Naive thymus-derived CD8-positive, alpha-beta T cell (primary cell): ENCODE measurements around the gene ZNF397. TPM values are rescaled to one million over a fixed set of nuclear protein-coding genes. Genes with fewer than 3 reads are reported as not detected.
"Not testable (repeated sequence)": the region's sequence is repeated elsewhere in the genome, so short reads cannot be mapped to it uniquely, and the experiment has no call there.

Experiments used
- ATAC-seq, 2 donors: fragments of 150-1000 bp; cut with Tn5 transposase in 1 of 2; sonication (Bioruptor Pico), chemical (Tn5 transposase) in 1 of 2; 1 replicate in 1 of 2; 2 replicates in 1 of 2; pipeline ENCODE4 v1.10.0; 2021; ENCODE audit warnings: mild to moderate bottlenecking in 2 of 2, moderate library complexity in 2 of 2
- POLR2A ChIA-PET: fragments of 350-600 bp; sonication (Branson Sonifier 250); formaldehyde crosslinking; loops from one replicate; lab custom pipeline; 2021; ENCODE audit warnings: antibody characterized with exemption; lab: Charles Lee
- DNase-seq, 10 donors: peaks; one replicate each; pipeline versions ENCODE4 v3.0.0 to v3.0.0-alpha.2; 2020 to 2022
- H3K27ac Mint-ChIP-seq, 10 donors: one replicate each; pipeline ENCODE4 v1.8.0; 2020 to 2022; ENCODE audit warnings: mild to moderate bottlenecking in 10 of 10, mixed read lengths in 10 of 10, moderate library complexity in 4 of 10, inconsistent platforms in 1 of 10
- H3K27me3 Mint-ChIP-seq, 5 donors: one replicate each; pipeline ENCODE4 v1.8.0; 2021 to 2022; ENCODE audit warnings: mixed read lengths in 5 of 5
- H3K36me3 Mint-ChIP-seq, 3 donors: one replicate each; pipeline ENCODE4 v1.8.0; 2020 to 2022; ENCODE audit warnings: mixed read lengths in 3 of 3, mild to moderate bottlenecking in 2 of 3, inconsistent platforms in 1 of 3
- H3K4me1 Mint-ChIP-seq, 4 donors: one replicate each; pipeline ENCODE4 v1.8.0; 2021 to 2022; ENCODE audit warnings: mixed read lengths in 4 of 4
- H3K4me3 Mint-ChIP-seq, 10 donors: one replicate each; pipeline ENCODE4 v1.8.0; 2020 to 2022; ENCODE audit warnings: mild to moderate bottlenecking in 10 of 10, mixed read lengths in 10 of 10, moderate library complexity in 6 of 10, inconsistent platforms in 1 of 10
- H3K9me3 Mint-ChIP-seq, 9 donors: one replicate each; pipeline ENCODE4 v1.8.0; 2020 to 2022; ENCODE audit warnings: mixed read lengths in 9 of 9, mild to moderate bottlenecking in 3 of 9, inconsistent platforms in 1 of 9, moderate library complexity in 1 of 9
- polyA plus RNA-seq, 3 donors: library from polyadenylated mRNA; unstranded; fragments of 300-500 nt; fragmentation: Illumina TruSeq; gene quantifications; one replicate each; pipeline ENCODE4 v1.2.3, GENCODE V29; 2021
- total RNA-seq, 8 experiments: library from RNA in 2 of 8; stranded (reverse) in 2 of 8; gene quantifications; one replicate each; pipeline ENCODE4 v1.2.3 and lab custom pipeline; 2021 to 2026

The ZNF397 gene
- total RNA-seq (10 to 100 TPM; 47.9 to 50.8 TPM), polyA plus RNA-seq (1 to 10 TPM; 3.9 to 8.2 (median 6.9) TPM), total RNA-seq (lab: John Stamatoyannopoulos, UW) (26.6 to 69.9 (median 39.1) reads per million in 6 experiments)

DNA sequence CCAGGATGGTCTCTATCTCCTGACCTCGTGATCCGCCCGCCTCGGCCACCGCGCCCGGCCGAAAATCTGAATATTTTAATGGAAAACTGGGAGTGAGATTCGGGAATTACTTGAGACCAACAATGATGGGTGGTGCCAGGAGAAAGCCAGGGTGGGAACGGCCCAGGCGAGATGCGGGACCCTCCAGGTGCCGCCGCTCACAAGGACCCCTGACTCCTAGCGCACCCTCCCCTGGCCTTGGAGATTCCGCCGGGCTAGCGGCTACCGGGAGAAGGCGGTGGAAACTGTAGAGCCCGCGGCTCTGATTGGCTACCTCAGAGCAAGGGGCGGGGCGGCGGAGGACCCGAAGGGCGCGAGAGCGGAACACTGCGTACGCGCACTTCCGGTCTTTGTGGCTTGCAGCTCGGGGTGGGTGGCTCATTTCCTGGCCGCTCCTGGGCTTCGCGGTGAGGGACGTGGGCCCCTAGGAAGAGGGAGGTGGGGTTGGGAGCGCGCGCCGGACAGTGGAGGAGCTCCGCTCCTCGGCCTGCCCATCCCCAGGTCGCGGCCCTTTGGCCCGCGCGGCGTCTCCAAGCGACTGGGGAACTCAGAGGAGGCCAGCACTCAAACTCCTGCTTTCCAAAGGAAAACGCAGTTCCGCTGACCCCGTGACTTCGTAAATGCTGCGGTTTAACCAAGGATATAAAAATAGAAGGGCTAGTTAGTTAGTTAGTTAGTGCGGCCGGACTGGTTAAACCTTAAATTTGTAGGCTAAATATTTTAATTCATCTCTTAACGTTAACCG is at the start of gene ZNF397:
Gene ZNF397 (plus strand): TSS at position 371 of the 784 bp plus-strand sequence. CDS start 1,437 bp downstream, outside the sequence.
- H3K4me3 Mint-ChIP-seq: peak within 1 kb of the TSS; percentile 95 to 99 (median 97)
- ATAC-seq: peak; percentile 96 to 97
- DNase-seq: peak; percentile 89 to 98 (median 92)

DNA sequence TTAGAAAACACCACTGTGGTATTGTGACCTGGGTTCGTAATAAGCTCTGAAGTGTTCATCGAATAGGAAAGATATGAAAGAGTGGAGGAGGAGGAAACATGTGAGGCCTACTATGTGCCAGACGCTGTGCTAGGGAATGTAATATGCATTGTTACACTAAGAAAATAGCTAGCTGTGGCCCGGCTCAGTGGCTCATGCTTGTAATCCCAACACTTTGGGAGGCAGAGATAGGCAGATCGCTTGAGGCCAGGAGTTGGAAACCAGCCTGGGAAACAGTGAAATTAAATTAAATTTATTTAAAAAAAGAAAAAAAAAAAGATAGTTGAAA is 49.2 kb upstream of the ZNF397 start:
- POLR2A ChIA-PET: no interaction called here
- H3K9me3 Mint-ChIP-seq: no peaks in the 10 kb centered on the region
- DNase-seq (no peak), ATAC-seq (no peak)
- peaks cover 0 to 3% (median 0%) of the 10 kb centered on the region in 5 donors for H3K27me3 Mint-ChIP-seq
- H3K4me1 Mint-ChIP-seq: peaks cover 0 to 2% (median under 1%) of the 10 kb centered on the region in 4 donors
- no peak overlapping the region for H3K4me3 Mint-ChIP-seq
- no peaks in the 10 kb centered on the region for H3K36me3 Mint-ChIP-seq
- H3K27ac Mint-ChIP-seq: no peak overlapping the region

More for the DNA sequence above, at the start of gene ZNF397:
- Mint-ChIP-seq H3K4me1 (peaks cover 14 to 38% (median 32%) of the 10 kb centered on the region in 4 donors), H3K9me3 (peaks cover 0 to 20% (median 4%) of the 10 kb centered on the region in 9 donors), H3K36me3 (peaks cover 24 to 36% (median 29%) of the 10 kb centered on the region in 3 donors), H3K27me3 (no peaks in the 10 kb centered on the region), H3K27ac (peak within 1 kb of the TSS; percentile 92 to 99 (median 98))
- POLR2A ChIA-PET: interaction anchor here (0.7 to 6.3 kb wide), 10 partner anchors 12 to 732 kb away, joined by 3 to 48 read pairs (median 4); partner anchors contain the start of genes MAPRE2, RMP24, ZNF24 and ZSCAN30

DNA sequence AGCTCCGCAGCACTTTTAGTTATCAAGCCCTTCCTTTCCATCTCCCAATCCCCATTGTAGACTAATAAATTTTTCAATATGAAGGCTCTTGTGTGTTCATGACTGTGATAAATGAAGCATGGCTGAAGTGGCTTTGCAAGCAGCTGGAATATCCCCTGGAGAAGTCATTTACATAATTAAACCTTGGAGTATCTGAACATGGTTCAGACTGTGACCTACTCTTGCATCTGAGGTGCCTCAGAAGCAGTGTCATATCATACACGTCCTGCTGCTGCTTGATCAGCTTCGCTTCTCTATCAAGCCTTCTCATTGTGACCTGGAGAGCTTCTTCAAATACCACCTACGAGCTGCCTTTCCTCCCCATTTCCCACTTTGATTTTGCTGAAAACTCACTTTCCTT is 48.4 kb upstream of the ZNF397 start:
- no peak overlapping the region for H3K27ac Mint-ChIP-seq
- DNase-seq: no peak
- H3K4me3 Mint-ChIP-seq: no peak overlapping the region
- no peak for ATAC-seq
- POLR2A ChIA-PET: no interaction called here
- H3K36me3 Mint-ChIP-seq: no peaks in the 10 kb centered on the region
- H3K9me3 Mint-ChIP-seq: no peaks in the 10 kb centered on the region
- peaks cover 0 to 2% (median 0%) of the 10 kb centered on the region in 5 donors for H3K27me3 Mint-ChIP-seq
- H3K4me1 Mint-ChIP-seq: peaks cover 0 to 2% (median under 1%) of the 10 kb centered on the region in 4 donors

DNA sequence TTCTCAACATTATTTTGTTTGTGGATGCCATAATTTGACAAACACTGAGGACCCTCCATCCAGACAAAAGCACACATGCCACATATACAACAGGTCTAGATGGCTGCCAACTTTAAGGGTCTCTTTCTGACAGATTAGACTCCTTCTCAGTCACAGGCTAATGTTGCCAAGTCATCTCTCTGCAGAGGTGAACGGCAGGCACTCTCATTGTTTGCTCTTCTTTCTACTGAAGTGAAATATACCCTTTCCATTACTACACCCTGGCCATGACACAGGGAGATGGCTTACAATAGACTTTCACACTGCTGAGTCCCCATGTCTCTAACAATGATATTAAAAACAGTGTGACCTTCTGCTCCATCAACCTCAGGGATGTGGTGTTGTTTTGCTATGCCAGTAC is 47.5 kb upstream of the ZNF397 start:
- Mint-ChIP-seq H3K36me3 (no peaks in the 10 kb centered on the region), H3K4me1 (peaks cover 0 to 2% (median under 1%) of the 10 kb centered on the region in 4 donors), H3K9me3 (no peaks in the 10 kb centered on the region), H3K27me3 (peaks cover 0 to 2% (median 0%) of the 10 kb centered on the region in 5 donors), H3K4me3 (no peak overlapping the region), H3K27ac (no peak overlapping the region)
- DNase-seq (no peak), ATAC-seq (no peak)
- POLR2A ChIA-PET: no interaction called here

DNA sequence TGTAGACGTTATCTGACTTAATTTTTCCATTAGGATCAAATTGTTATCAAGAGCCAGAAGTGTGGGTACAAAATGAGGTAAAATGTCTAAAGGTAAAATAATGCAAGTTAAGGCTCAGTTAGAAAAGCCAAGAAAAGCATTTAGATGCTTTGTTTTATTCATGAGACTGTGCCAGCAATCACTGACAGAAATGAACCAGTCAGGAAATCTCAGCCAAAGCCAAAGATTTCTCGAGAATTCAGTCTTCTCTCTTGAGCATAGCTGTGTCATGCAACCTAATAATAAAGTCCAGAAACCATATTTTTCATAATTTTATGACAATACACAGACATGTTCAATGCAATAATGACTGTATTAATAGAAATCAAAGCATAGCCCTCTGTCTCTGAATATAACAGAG is 43.5 kb upstream of the ZNF397 start:
- Mint-ChIP-seq H3K27me3 (peaks cover 0 to 3% (median 0%) of the 10 kb centered on the region in 5 donors), H3K36me3 (peaks cover 0 to 2% (median 0%) of the 10 kb centered on the region in 3 donors), H3K4me3 (no peak overlapping the region), H3K27ac (no peak overlapping the region), H3K4me1 (peaks cover 0 to 2% (median under 1%) of the 10 kb centered on the region in 4 donors), H3K9me3 (no peaks in the 10 kb centered on the region)
- DNase-seq: no peak
- no peak for ATAC-seq
- POLR2A ChIA-PET: no interaction called here

DNA sequence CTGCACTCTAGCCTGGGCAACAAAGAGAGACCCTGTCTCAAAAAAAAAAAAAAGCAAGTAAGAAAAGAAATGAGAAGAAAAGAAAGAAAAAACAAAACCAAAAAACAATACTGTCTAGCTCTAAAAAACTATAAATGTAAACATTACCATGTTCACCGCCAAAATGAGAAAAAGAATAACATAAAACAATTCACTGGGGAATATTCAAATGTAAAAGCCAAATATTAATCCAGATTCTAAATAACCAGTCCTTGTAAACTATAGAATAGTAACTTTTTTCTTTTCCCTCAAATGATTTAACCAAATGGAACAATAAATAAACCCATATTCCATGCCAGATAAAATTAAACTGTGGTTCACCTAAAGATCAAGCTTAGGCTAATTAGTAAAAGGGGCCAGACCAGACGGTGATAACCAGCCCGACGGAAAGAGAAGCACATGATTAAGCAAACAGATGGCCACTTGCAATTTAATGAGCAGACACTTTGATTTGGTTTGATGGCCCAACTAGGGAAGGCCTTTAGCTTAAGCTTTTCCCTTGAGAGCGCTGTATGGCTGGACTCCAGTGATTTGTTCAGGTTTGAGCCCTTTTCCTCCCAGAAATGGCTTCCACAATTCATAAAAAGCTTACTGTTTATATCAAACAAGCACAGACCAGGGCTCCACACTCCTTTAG is 39.4 kb upstream of the ZNF397 start:
- Mint-ChIP-seq H3K9me3 (peaks cover 0 to 15% (median 5%) of the 10 kb centered on the region in 9 donors), H3K4me3 (no peak overlapping the region), H3K27me3 (peaks cover 0 to 3% (median 0%) of the 10 kb centered on the region in 5 donors), H3K4me1 (no peaks in the 10 kb centered on the region), H3K27ac (no peak overlapping the region), H3K36me3 (peaks cover 0 to 14% (median 2%) of the 10 kb centered on the region in 3 donors)
- POLR2A ChIA-PET: no interaction called here
- DNase-seq (no peak), ATAC-seq (no peak)

DNA sequence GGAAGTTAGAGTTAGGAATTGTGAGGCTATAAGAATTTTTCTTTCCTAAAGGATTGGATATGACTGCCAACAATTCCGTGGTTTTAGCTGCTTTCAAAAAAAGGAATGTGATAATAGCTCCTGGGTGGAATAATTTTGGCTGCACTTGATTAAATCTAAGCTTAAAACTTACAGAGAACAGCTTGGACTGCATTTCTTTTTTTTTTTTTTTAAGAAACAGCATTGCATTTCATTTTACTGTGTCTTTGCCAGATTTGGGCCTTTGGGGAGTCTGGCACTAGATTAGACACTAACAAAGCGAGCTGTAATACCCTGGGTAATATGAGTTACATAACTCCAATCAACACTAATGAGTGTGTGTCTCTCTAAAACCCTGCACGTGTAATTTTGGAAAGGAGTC is 37.8 kb upstream of the ZNF397 start:
- Mint-ChIP-seq H3K4me3 (no peak overlapping the region), H3K27me3 (peaks cover 0 to 3% (median 0%) of the 10 kb centered on the region in 5 donors), H3K4me1 (no peaks in the 10 kb centered on the region), H3K9me3 (peaks cover 0 to 15% (median 5%) of the 10 kb centered on the region in 9 donors), H3K36me3 (peaks cover 0 to 14% (median 2%) of the 10 kb centered on the region in 3 donors), H3K27ac (no peak overlapping the region)
- POLR2A ChIA-PET: no interaction called here
- DNase-seq (no peak), ATAC-seq (no peak)

DNA sequence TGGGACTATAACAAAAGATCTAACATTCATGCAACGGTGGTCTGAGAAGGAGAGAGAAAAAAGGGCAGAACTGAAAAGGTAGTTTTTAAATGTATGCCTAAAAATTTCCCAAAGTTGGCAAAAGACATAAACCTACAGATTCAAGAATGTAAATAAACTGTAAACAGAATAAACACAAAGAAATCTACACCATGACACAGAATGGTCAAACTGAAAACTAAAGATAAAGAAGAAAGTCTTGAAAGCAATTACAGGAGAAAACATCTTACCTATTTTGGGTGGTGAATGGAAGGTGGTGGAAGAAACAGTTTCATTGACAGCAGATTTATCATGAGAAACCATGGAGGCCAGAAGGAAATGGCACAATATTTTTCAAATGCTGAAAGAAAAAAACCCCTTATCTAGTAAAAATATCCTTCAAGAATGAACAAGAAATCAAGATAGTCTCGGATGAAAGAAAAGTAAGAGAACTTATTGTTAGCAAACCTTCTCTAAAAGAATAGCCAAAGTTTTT is 35.6 kb upstream of the ZNF397 start:
- peaks cover 0 to 2% (median 0%) of the 10 kb centered on the region in 5 donors for H3K27me3 Mint-ChIP-seq
- ATAC-seq (no peak), DNase-seq (no peak)
- POLR2A ChIA-PET: no interaction called here
- H3K9me3 Mint-ChIP-seq: peaks cover 0 to 15% (median 5%) of the 10 kb centered on the region in 9 donors
- no peak overlapping the region for H3K27ac Mint-ChIP-seq
- peaks cover 0 to 14% (median 0%) of the 10 kb centered on the region in 3 donors for H3K36me3 Mint-ChIP-seq
- H3K4me1 Mint-ChIP-seq: no peaks in the 10 kb centered on the region
- no peak overlapping the region for H3K4me3 Mint-ChIP-seq

DNA sequence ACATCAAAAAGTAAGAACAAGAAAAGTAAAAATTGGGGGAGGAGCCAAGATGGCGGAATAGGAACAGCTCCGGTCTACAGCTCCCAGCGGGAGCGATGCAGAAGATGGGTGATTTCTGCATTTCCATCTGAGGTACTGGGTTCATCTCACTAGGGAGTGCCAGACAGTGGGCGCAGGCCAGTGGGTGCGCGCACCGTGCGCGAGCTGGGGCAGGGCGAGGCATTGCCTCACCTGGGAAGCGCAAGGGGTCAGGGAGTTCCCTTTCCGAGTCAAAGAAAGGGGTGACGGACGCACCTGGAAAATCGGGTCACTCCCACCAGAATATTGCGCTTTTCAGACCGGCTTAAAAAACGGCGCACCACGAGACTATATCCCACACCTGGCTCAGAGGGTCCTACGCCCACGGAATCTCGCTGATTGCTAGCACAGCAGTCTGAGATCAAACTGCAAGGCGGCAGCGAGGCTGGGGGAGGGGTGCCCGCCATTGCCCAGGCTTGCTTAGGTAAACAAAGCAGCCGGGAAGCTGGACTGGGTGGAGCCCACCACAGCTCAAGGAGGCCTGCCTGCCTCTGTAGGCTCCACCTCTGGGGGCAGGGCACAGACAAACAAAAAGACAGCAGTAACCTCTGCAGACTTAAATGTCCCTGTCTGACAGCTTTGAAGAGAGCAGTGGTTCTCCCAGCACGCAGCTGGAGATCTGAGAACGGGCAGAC is 34.9 kb upstream of the ZNF397 start:
- Mint-ChIP-seq H3K9me3 (peaks cover 0 to 15% (median 5%) of the 10 kb centered on the region in 9 donors), H3K36me3 (peaks cover 0 to 14% (median 0%) of the 10 kb centered on the region in 3 donors)
- H3K27me3 Mint-ChIP-seq, H3K4me3 Mint-ChIP-seq, H3K27ac Mint-ChIP-seq, H3K4me1 Mint-ChIP-seq, POLR2A ChIA-PET, DNase-seq, ATAC-seq: not testable (repeated sequence)

DNA sequence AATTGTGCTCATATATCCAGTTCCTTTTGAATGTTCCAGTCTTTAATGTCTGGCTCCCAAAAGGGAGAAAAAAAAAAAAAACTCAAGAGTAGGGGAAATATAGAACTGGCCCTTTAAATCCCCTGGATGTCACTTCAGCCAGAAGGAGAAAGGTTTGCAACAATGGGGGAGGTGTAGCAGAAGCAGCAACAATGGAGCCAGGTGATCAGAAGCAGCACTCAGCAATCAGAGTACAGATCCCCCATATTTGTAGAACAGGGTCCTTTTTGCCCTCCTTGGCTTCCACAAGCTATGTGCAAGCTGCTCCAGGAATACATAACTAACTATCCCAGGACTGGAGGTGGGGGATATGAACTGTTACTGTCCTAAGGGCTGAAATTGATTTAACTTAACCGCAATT is 25.8 kb upstream of the ZNF397 start:
- peaks cover 0 to 7% (median 0%) of the 10 kb centered on the region in 5 donors for H3K27me3 Mint-ChIP-seq
- H3K4me1 Mint-ChIP-seq: no peaks in the 10 kb centered on the region
- H3K36me3 Mint-ChIP-seq: no peaks in the 10 kb centered on the region
- DNase-seq (no peak), ATAC-seq (no peak)
- peak overlapping the region in 1 of 10 donors; percentile 64 for H3K27ac Mint-ChIP-seq
- POLR2A ChIA-PET: no interaction called here
- no peak overlapping the region for H3K4me3 Mint-ChIP-seq
- no peaks in the 10 kb centered on the region for H3K9me3 Mint-ChIP-seq

DNA sequence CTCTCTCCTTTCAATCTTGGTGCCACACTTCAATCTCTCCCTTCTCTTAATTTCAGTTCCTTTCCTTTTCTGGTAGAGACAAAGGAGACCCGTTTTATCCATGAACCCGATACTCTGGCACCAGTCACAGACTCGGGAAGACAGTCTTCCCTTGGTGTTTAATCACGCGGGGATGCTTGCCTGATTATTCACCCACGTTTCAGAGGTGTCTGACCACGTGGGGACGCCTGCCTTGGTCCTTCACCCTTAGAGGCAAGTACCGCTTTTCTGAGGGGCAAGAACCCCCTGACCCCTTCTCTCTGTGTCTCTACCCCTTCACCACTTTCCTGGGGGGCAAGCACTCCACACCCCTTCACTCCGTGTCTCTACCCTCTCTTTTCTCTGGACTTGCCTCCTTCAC is 24.2 kb upstream of the ZNF397 start:
- H3K4me1 Mint-ChIP-seq, H3K27ac Mint-ChIP-seq, H3K36me3 Mint-ChIP-seq, H3K4me3 Mint-ChIP-seq, H3K27me3 Mint-ChIP-seq, H3K9me3 Mint-ChIP-seq, ATAC-seq, POLR2A ChIA-PET, DNase-seq: not testable (repeated sequence)

DNA sequence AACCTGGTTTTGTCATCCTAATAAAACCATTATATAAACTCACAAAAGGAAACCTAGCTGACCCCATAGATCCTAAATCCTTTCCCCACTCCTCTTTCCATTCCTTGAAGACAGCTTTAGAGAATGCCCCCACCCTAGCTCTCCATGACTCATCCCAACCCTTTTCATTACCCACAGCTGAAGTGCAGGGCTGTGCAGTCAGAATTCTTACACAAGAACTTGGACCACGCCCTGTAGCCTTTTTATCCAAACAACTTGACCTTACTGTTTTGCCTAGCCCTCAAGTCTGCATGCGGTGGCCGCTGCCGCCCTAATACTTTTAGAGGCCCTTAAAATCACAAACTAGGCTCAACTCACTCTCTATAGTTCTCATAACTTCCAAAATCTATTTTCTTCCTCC is 21.5 kb upstream of the ZNF397 start:
- H3K27me3 Mint-ChIP-seq, H3K36me3 Mint-ChIP-seq, DNase-seq, H3K4me1 Mint-ChIP-seq, ATAC-seq, H3K4me3 Mint-ChIP-seq, H3K9me3 Mint-ChIP-seq, POLR2A ChIA-PET, H3K27ac Mint-ChIP-seq: not testable (repeated sequence)
